Measurements from ENCODE around the gene HDAC1.
"Not testable (repeated sequence)": the region's sequence is repeated elsewhere in the genome, so short reads cannot be mapped to it uniquely, and the experiment has no call there.

Gene HDAC1

DNA sequence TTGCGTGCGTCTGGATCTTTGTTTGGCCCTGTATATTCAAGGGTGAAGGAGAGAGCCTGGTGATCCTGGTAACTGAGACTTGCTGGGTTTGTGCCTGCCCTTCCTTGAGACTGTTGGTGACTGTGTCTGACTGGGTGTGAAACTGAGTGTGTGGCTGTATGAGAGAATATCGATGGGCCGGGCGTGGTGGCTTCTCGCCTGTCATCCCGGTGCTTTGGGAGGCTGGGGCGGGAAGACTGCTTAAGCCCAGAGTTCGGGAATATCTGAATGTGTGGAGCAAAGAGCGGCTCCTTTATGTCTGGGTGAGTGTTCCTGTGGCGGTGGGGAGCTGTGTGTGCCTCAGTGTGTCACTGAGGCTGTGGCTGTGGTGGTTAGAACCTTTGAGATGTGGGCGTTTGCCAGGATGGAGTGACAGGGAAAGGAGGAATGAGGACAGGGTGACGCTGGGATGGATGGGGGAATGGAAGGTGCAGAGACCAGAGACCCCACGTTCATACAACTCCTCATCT is 46.8 kb downstream of the HDAC1 start:
- Histone ChIP-seq H3K4me3 (no peak overlapping the region), H3K27ac (peak overlapping the region in 5 of 21 experiments; percentile 15 to 47 (median 32))

DNA sequence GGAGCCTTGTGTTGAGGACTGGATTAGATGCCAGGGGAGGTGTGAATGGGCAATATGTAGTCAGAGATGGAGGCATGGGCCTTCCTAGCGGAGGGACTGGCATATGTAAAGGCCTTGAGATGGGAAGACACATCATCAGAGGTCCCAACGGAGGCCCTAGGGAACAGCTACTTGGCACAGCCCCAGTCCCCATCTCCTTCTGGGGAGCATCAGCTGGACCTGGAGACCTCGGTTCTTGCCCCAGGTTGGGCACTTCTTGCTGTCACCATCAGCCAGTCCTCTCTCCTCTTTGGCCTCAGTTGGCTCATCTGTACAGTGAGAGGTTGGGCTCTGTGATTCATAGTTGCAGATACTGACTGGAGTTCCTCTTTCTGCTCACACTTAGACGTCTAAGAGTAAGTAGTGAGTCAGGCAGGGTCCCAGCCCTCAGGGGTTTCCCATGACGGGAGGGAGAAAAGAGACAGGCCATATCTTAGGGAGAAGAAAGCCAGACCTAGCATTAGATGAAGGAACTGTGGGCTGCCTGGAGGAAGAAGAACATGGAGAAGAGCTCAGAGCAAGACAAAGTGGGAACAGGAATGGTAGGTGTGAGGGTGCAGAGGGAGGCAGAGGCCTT is 47.6 kb downstream of the HDAC1 start:
- no peak overlapping the region for H3K4me3 ChIP-seq
- H3K27ac ChIP-seq, result peak overlapping the region in 2 of 21 experiments; percentile 7 to 47

DNA sequence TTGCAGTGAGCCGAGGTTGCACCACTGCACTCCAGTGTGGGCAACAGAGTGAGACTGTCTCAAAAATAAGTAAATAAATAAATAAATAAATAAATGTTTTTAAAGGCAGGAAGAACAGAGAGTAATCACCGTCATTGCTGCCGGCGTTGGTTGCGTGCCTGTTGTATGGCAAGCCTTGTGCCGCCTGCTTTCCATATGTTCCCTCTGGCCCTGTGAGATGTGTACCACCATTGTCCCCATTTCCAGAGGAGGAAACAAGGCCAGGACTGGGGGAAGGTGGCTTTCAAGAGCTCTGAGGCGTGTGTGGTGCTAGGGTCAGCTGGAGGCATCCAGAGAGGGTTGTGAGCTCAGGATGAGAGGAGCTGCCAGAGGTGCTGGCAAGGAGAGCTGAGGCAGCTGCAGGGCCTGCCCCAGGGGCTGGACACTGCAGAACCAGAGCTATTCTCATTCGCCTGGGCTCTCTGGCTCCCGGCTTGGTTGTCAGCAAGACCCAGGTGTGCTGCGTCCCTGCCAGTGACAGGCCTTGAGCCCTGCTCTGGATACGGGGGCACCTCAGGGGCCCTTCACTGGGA is 49.4 kb downstream of the HDAC1 start:
- H3K27ac ChIP-seq, result peak overlapping the region in 1 of 21 experiments; percentile 1
- H3K4me3 ChIP-seq, result no peak overlapping the region

DNA sequence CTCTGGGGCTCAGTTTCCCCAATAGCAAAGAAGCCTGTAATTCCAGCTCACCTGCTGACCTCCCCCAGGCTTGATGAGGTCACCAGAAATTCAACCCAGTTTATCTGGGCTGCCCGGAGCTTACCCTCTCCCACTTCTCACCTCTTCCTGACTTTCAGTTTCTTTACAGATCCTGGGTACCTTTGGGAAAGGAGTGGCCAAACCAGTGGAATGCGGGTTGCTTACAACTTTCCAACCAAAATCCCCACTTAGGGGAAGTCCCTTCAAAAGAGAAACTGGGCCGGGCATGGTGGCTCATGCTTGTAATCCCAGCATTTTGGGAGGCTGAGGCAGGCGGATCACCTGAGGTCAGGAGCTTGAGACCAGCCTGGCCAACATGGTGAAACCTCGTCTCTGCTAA is 50.1 kb downstream of the HDAC1 start:
- Histone ChIP-seq H3K27ac (peak overlapping the region in 1 of 21 experiments; percentile 1), H3K4me3 (no peak overlapping the region)

DNA sequence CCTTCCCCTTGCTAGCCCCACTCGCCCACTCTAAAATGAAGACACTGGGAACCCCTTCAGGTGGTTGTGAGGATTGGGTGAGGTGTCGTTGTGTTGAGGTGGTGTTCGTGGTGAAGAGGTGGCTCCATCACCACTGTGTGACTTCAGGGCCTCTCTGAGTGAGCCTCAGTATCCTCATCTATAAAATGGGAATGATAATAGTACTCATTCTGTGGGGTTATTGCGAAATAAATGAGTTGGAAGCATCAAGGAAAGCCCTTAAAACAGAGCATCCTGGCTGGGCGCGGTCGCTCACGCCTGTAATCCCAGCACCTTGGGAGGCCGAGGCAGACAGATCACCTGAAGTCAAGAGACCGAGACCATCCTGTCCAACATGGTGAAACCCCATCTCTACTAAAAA is 50.8 kb downstream of the HDAC1 start:
- Histone ChIP-seq H3K4me3 (no peak overlapping the region), H3K27ac (no peak overlapping the region)

DNA sequence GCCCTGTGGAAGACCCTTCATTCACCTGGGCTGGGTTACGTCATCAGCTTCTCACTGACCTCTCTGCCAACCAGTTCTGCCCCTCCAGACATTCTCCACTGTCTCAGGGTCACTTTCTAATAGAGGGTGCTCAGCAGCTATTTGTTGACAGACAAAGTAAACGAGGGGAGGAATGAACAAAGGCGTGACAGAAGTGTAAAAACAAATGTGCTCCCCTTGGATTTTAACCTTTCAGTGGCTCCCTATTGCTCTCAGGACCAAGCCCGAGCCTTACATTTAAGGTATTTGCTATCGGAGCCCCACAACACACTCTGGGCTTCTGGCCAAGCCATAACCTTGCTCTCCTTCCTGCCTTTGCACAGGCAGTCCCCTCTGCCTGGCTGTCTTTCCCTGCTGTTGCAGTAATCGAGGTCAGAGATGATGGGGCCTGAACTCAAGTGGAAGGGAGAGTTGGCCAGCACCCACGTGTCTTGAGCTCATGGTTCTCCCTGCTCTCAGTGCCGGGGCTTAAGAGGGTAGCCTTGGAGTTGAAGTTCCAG is 53.5 kb downstream of the HDAC1 start:
- Histone ChIP-seq H3K27ac (peak overlapping the region in 1 of 21 experiments; percentile 53), H3K4me3 (no peak overlapping the region)

DNA sequence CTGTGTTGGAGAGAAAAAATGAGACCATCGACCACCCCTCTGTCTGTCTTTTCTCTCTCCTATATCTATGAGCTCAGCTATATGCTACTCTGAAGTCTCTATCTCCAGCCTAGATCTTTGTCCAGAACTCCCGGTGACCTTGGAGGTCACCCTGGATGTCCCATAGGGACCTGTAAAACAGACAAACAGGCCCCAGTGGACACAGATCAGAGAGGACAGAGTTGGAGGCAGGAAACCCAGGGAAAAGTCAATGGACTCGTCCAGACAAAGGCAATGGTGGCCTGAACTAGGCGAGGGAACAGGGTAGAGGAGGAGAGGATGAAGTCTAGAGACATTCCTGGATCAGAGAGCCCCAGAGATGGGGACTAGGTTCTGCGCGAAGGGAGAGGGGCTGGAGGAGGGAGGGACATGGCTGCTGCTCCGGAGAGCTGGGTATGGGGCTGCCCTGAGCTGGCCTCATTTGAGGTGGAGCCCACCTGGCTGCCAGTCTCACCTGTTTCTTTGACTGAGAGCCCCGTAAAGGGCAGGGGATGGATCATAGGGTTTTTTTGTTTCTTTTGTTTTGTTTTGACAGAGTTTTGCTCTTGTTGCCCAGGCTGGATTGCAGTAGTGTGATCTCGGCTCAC is 54.8 kb downstream of the HDAC1 start:
- Histone ChIP-seq H3K4me3 (no peak overlapping the region), H3K27ac (peak overlapping the region in 1 of 21 experiments; percentile 7)

DNA sequence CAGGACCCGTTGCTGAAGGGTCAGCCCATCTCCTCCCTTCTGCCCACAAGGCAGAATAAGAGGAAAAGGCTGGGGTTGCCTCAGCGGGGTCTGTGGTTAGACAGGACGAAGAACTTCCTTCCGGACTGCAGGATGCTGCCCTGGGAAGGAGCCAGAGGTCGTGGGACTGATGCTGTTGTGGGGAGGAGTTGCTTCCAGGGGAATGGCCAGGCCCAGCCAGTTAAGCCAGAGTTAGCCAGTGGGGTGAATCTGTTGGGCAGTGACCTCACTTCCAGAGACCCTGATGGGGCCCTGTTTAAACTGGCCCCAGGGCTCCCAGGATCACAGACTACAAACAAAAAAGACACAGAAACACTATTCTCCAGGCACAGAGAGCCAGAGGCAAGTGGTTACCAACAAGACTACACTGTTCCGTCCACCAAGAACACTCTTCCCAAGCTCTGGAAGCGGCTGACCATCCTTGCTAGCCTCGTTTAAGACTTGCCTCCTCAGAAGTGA is 57.4 kb downstream of the HDAC1 start:
- H3K4me3 ChIP-seq, result no peak overlapping the region
- peak overlapping the region in 6 of 21 experiments; percentile 15 to 49 (median 25) for H3K27ac ChIP-seq

DNA sequence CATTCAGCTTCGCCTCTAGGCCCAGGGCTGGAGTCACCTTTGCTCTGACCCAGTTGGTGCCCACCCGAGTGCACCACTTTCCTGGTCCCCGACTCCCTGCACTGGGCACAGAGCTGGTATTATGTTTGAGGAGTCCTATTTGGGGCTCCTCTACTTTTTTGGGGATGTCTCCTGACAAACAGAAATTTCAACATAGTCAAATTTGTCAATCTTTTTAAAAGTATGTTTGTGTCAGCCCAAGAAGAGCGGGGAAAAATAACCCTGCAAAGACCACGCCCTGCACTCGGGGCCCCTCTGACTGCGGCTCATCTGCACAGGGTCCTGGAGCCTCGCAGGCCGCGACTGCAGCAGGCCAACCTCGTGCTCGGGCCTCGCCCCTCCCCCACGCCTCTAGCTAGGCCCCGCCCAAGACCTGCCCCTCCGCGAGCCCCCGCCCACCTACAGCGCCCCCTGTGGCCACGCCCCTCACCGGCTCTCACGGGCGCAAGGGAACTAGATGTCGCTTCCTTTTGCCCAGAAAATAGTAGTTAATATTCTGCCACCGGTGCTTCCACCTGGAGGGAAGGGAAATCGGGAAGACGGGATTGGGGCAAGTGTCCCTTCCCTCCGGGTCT is 59.0 kb downstream of the HDAC1 start:
- Histone ChIP-seq H3K4me3 (peak overlapping the region; percentile 47 to 82 (median 66)), H3K27ac (peak overlapping the region in 19 of 21 experiments; percentile 71 to 98 (median 88))

DNA sequence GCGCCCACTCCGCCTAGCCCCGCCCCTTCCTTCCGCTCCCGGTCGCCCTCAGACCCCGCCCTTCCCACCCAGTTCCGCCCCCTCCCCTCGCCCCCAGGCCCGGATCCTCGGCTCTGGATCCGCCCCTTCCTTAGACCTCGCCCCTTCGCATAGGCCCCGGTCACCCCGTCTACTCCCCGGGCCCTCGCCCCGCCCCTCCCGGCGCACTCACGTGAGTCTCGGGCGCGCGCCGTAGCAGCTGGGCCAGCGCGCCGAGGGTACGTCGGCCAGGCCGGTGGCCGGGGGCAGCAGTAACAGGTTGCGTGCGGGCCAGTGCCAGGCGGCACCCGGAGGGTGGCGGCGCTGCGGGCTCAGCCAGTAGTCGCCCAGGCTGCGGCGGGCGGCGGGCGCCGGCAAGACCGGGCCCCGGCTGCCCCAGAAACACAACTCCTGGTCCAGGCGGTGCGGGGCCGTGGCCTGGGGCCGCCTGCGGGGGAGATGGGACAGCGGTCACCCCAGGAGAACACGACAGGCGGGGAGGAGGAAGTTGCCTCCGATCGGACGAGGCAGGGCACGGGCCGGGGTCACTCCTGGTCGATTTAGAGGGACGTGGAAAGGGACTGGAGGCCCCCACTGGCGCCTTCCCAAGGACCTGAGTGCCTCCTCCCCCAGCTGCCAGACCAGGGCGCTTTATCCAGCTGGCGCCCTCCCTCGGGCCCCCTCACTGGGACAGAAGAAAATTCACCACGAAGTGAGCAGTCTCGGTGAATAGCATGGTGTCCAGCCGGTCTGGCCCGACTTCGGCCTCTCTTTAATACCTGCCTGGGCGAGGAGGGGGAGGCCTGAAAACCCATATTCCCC is 59.7 kb downstream of the HDAC1 start:
- peak overlapping the region; percentile 55 to 98 (median 88) for H3K27ac ChIP-seq
- H3K4me3 ChIP-seq, result peak overlapping the region; percentile 47 to 82 (median 66)

DNA sequence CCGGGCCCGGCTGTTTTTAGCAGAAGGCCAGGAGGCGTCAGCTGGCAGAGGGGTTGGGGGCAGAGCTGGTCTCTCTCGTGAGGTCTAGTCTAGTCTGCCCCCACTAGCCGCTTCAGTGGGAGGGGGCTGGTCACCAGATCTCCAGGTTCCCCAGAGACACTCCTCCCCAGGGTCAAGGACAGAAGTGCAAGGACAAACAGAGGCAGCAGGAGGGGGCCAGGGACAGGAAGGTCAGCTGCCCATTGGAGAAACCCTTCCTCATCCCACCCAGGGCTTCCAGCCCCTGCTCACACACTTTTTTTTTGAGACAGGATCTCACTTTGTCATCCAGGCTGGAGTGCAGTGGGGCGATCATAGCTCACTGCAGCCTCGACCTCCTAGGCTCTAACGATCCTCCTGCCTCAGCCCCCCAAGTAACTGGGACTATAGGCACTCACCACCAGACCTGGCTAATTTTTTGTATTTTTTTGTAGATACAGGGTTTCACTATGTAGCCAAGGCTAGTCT is 60.4 kb downstream of the HDAC1 start:
- H3K27ac ChIP-seq, result peak overlapping the region in 19 of 21 experiments; percentile 71 to 98 (median 88)
- peak overlapping the region; percentile 47 to 82 (median 66) for H3K4me3 ChIP-seq

DNA sequence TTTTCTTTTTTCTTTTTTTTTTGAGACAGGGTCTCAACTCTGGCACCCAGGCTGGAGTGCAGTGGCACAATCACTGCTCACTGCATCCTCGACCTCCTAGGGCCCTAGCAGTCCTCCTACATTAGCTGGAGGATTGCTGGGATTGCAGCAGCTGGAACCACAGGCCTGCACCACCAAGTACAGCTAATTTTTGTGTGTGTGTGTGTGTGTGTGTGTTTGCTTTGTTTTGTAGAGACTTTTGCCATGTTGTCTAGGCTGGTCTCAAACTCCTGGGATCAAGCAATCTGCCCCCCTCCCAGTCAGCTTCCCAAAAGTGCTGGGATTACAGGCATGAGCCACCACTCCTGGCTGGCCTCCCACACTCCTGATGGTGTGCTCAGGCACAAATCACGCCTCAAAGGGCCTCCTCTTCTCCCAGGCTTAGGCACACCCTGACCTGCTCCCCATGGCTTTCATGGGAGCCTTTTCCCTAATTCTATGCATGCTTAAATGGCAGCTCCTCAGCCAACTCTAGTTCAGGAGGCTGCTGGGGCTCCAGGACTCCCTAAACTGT is 61.0 kb downstream of the HDAC1 start:
- Histone ChIP-seq H3K4me3 (no peak overlapping the region), H3K27ac (peak overlapping the region in 8 of 21 experiments; percentile 6 to 91 (median 57))

DNA sequence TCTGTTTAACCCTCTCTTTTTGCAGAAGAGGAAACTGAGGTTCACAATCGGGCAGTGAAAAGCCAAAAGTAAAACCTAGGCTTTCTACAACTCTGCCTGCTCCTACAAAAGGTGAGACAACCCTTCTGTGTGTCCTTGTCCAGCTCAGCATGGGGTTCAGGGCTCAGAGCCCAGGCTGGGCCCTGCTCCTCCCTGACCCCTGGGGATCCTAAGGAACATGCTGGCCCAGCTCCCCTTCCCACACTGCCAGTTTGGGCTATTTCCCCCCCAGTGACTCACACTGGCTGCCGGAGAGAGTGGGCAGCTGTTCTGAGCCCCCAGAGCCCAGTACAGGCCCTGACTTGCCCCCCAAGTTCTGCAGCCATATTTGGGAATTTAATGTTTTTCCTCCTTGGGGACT is 61.5 kb downstream of the HDAC1 start:
- Histone ChIP-seq H3K4me3 (no peak overlapping the region), H3K27ac (peak overlapping the region in 7 of 21 experiments; percentile 6 to 78 (median 25))

DNA sequence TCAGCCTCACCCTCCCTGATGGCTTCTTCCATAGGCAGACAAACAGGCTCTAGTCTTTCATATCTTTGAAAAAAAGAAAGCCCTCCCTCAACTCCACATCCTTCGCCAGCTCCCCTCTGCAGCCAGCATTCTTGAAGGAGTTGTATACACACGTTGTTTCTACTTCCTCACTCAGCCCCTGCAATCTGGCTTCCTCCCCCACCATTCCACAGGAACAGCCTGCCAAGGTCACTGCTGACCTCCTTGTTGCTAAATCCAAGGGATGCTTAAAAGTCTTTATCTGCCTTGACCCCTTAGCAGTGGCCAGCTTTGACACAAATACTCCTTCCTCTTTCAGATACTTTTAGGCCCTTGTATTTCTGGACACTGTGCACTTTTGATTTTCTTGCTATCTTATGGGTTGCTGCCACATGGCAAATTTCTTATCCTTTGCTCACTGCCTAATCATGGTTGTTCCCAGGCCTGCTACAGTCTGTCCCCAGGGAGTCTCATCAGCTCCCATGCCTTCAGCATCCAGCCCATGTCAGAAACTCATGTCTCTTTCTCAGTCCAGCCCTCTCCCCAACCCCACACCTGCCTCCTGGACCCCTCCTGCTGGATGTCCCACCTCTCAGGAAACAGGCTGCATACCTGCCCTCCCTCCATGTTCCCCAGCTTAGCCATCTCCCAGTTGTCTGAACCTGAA is 62.1 kb downstream of the HDAC1 start:
- Histone ChIP-seq H3K27ac (peak overlapping the region in 3 of 21 experiments; percentile 13 to 78 (median 41)), H3K4me3 (no peak overlapping the region)

DNA sequence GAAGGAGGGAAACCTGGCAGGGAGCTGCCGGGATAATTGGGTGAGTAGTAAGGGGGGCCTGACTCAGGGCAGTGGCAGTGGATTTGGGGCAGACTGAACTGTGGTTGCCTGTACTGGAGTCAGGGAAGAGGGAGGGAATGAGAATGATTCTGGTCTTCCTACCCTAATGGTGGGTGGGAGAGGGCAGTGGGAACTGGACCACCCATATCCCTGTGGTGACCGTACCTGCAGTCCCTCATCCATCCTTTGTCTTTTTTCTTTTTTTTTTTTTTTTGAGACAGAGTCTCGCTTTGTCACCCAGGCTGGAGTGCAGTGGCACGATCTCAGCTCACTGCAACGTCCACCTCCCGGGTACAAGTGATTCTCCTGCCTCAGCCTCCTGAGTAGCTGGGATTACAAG is 63.9 kb downstream of the HDAC1 start:
- H3K27ac ChIP-seq, H3K4me3 ChIP-seq: not testable (repeated sequence)

DNA sequence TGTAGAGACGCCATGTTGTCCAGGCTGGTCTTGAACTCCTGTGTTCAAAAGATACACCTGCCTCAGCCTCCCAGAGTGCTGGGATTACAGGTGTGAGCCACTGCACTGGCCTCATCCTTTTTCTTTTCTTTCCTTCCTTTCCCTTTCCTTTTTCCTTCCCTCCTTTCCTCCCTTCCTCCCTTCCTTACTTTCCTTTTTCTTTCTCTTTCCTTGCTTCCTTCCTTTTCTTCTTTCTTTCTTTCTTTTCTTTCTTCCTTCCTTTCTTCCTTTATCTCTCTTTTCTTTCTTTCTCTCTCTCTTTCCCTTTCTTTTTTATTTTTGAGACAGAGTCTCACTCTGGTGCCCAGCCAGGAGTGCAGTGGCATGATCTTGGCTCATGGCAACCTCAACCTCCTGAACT is 64.6 kb downstream of the HDAC1 start:
- H3K4me3 ChIP-seq, result no peak overlapping the region
- no peak overlapping the region for H3K27ac ChIP-seq

DNA sequence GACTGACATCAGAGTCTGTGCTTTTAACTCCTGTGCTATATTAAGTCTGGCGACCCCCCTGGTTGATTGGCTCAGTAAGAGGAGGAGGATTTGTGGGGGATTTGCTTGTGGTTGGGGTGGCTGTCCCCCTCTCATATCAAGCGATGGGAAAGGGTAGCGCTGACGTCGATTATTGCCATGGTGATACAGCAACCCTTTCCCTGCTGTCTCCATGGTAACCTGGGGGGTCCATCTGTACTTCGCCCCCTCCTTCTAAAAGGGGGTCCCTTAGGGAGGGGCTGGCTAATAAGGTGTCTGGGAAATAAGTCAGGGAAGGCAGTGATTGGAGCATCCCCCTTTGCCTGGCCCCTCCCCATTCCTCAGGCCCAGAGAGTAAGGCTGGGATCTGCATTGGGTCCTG is 65.7 kb downstream of the HDAC1 start:
- no peak overlapping the region for H3K27ac ChIP-seq

DNA sequence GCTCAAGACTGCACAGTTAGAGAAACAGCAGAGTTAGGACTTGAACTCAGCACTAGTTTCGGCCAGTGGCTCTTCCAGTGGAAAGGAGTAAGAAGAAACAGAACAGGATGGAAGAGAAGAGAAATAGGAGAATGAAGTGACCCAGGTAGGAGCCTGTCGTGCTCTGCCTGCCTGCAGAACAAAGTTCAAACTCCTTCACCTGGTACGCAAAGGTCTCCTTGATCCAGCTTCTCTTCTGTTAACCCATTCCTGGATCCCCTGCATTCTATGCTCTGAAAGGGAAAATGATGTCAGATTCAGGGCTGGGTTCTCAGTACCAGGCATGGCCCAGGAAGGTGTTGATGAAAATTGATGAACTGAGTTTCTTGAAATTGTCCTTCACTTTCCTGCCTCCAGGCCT is 66.6 kb downstream of the HDAC1 start:
- no peak overlapping the region for H3K4me3 ChIP-seq
- no peak overlapping the region for H3K27ac ChIP-seq

More for the DNA sequence above, 65.7 kb downstream of the HDAC1 start:
- H3K4me3 ChIP-seq, result no peak overlapping the region

Measured in skin epidermis (tissue), 12 donors.